ENCODE results near the gene TNNC1.
A peak's percentile ranks its signal among the peaks of the same experiment; 100 is the strongest.

TNNC1 gene

GRCh38 chr3:52432691-52433141, 21.1 kb downstream of the TNNC1 start:
- Histone ChIP-seq H3K36me3 (ENCODE audit: insufficient read depth, low read length) (no peaks in the 10 kb centered on the region), H3K4me1 (ENCODE audit: insufficient read depth, low read length) (no peaks in the 10 kb centered on the region), H3K27me3 (ENCODE audit: insufficient read depth, low read length) (no peaks in the 10 kb centered on the region), H3K4me3 (ENCODE audit: low read length) (no peak overlapping the region), H3K9me3 (ENCODE audit: insufficient read depth, low read depth, low read length) (no peaks in the 10 kb centered on the region), H3K27ac (ENCODE audit: low read depth, low read length) (no peak overlapping the region), H3K9ac (ENCODE audit: low read depth, low read length) (no peak overlapping the region)
- WGBS = 96% methylated on average over 4 of the region's 4 CpGs

GRCh38 chr3:52432225-52432624, 21.6 kb downstream of the TNNC1 start:
- H3K27ac ChIP-seq (ENCODE audit: low read depth, low read length) = no peak overlapping the region
- 90% methylated on average over 6 of the region's 6 CpGs for WGBS
- H3K9me3 ChIP-seq (ENCODE audit: insufficient read depth, low read depth, low read length) = no peaks in the 10 kb centered on the region
- H3K27me3 ChIP-seq (ENCODE audit: insufficient read depth, low read length) = no peaks in the 10 kb centered on the region
- no peaks in the 10 kb centered on the region for H3K4me1 ChIP-seq (ENCODE audit: insufficient read depth, low read length)
- no peak overlapping the region for H3K9ac ChIP-seq (ENCODE audit: low read depth, low read length)
- H3K4me3 ChIP-seq (ENCODE audit: low read length) = no peak overlapping the region
- H3K36me3 ChIP-seq (ENCODE audit: insufficient read depth, low read length) = no peaks in the 10 kb centered on the region

- no peaks in the 10 kb centered on the region for H3K27me3 ChIP-seq (ENCODE audit: insufficient read depth, low read length)
- H3K27ac ChIP-seq (ENCODE audit: low read depth, low read length) = no peak overlapping the region
- WGBS = 89% methylated on average over 10 of the region's 10 CpGs
- H3K36me3 ChIP-seq (ENCODE audit: insufficient read depth, low read length) = no peaks in the 10 kb centered on the region
- no peaks in the 10 kb centered on the region for H3K9me3 ChIP-seq (ENCODE audit: insufficient read depth, low read depth, low read length)
- no peaks in the 10 kb centered on the region for H3K4me1 ChIP-seq (ENCODE audit: insufficient read depth, low read length)
- H3K4me3 ChIP-seq (ENCODE audit: low read length) = no peak overlapping the region
- 0 out of 2 replicates have a peak overlapping the region, but pooled peaks have one; percentile 10 for H3K9ac ChIP-seq (ENCODE audit: low read depth, low read length)
These were observed 22.2 kb downstream of the TNNC1 start for GRCh38 chr3:52431459-52432223.

- H3K27ac ChIP-seq (ENCODE audit: low read depth, low read length) = no peak overlapping the region
- no peaks in the 10 kb centered on the region for H3K9me3 ChIP-seq (ENCODE audit: insufficient read depth, low read depth, low read length)
- no peaks in the 10 kb centered on the region for H3K4me1 ChIP-seq (ENCODE audit: insufficient read depth, low read length)
- H3K27me3 ChIP-seq (ENCODE audit: insufficient read depth, low read length) = no peaks in the 10 kb centered on the region
- no peak overlapping the region for H3K9ac ChIP-seq (ENCODE audit: low read depth, low read length)
- 96% methylated on average over 9 of the region's 9 CpGs for WGBS
- no peak overlapping the region for H3K4me3 ChIP-seq (ENCODE audit: low read length)
- no peaks in the 10 kb centered on the region for H3K36me3 ChIP-seq (ENCODE audit: insufficient read depth, low read length)
These were observed 23.4 kb downstream of the TNNC1 start for GRCh38 chr3:52430416-52430810.

- Histone ChIP-seq H3K27ac (ENCODE audit: low read depth, low read length) (no peak overlapping the region; the same call in 1 of the 2 replicates), H3K9me3 (ENCODE audit: insufficient read depth, low read depth, low read length) (no peaks in the 10 kb centered on the region)
- 90% methylated on average over 7 of the region's 7 CpGs for WGBS
These were observed 23.9 kb downstream of the TNNC1 start for GRCh38 chr3:52429779-52430415.

GRCh38 chr3:52429031-52429430, 24.8 kb downstream of the TNNC1 start:
- Histone ChIP-seq H3K4me3 (ENCODE audit: low read length) (no peak overlapping the region), H3K27ac (ENCODE audit: low read depth, low read length) (no peak overlapping the region), H3K4me1 (ENCODE audit: insufficient read depth, low read length) (no peaks in the 10 kb centered on the region), H3K9ac (ENCODE audit: low read depth, low read length) (no peak overlapping the region), H3K9me3 (ENCODE audit: insufficient read depth, low read depth, low read length) (no peaks in the 10 kb centered on the region), H3K27me3 (ENCODE audit: insufficient read depth, low read length) (no peaks in the 10 kb centered on the region), H3K36me3 (ENCODE audit: insufficient read depth, low read length) (no peaks in the 10 kb centered on the region)
- WGBS = 86% methylated on average over 2 of the region's 3 CpGs

More at GRCh38 chr3:52429779-52430415, 23.9 kb downstream of the TNNC1 start:
- Histone ChIP-seq H3K9ac (ENCODE audit: low read depth, low read length) (no peak overlapping the region), H3K27me3 (ENCODE audit: insufficient read depth, low read length) (no peaks in the 10 kb centered on the region), H3K4me1 (ENCODE audit: insufficient read depth, low read length) (no peaks in the 10 kb centered on the region), H3K4me3 (ENCODE audit: low read length) (no peak overlapping the region), H3K36me3 (ENCODE audit: insufficient read depth, low read length) (no peaks in the 10 kb centered on the region)

GRCh38 chr3:52428151-52429005, 25.5 kb downstream of the TNNC1 start:
- no peaks in the 10 kb centered on the region for H3K4me1 ChIP-seq (ENCODE audit: insufficient read depth, low read length)
- WGBS = 39% methylated on average over 7 of the region's 7 CpGs
- no peaks in the 10 kb centered on the region for H3K36me3 ChIP-seq (ENCODE audit: insufficient read depth, low read length)
- H3K9ac ChIP-seq (ENCODE audit: low read depth, low read length) = no peak overlapping the region
- H3K9me3 ChIP-seq (ENCODE audit: insufficient read depth, low read depth, low read length) = no peaks in the 10 kb centered on the region
- H3K4me3 ChIP-seq (ENCODE audit: low read length) = no peak overlapping the region
- no peaks in the 10 kb centered on the region for H3K27me3 ChIP-seq (ENCODE audit: insufficient read depth, low read length)
- no peak overlapping the region for H3K27ac ChIP-seq (ENCODE audit: low read depth, low read length)

GRCh38 chr3:52423173-52423572, 30.7 kb downstream of the TNNC1 start:
- Histone ChIP-seq H3K9ac (ENCODE audit: low read depth, low read length) (no peak overlapping the region), H3K27me3 (ENCODE audit: insufficient read depth, low read length) (no peaks in the 10 kb centered on the region), H3K4me3 (ENCODE audit: low read length) (no peak overlapping the region), H3K4me1 (ENCODE audit: insufficient read depth, low read length) (no peaks in the 10 kb centered on the region), H3K36me3 (ENCODE audit: insufficient read depth, low read length) (no peaks in the 10 kb centered on the region), H3K27ac (ENCODE audit: low read depth, low read length) (no peak overlapping the region), H3K9me3 (ENCODE audit: insufficient read depth, low read depth, low read length) (no peaks in the 10 kb centered on the region)
- WGBS = 70% methylated on average over 5 of the region's 5 CpGs

- Histone ChIP-seq H3K9me3 (ENCODE audit: insufficient read depth, low read depth, low read length) (no peaks in the 10 kb centered on the region), H3K4me1 (ENCODE audit: insufficient read depth, low read length) (no peaks in the 10 kb centered on the region), H3K36me3 (ENCODE audit: insufficient read depth, low read length) (no peaks in the 10 kb centered on the region), H3K27ac (ENCODE audit: low read depth, low read length) (no peak overlapping the region), H3K9ac (ENCODE audit: low read depth, low read length) (no peak overlapping the region), H3K4me3 (ENCODE audit: low read length) (no peak overlapping the region), H3K27me3 (ENCODE audit: insufficient read depth, low read length) (no peaks in the 10 kb centered on the region)
- 95% methylated on average over 3 of the region's 3 CpGs for WGBS
These were observed 31.2 kb downstream of the TNNC1 start for GRCh38 chr3:52422669-52423068.

GRCh38 chr3:52420388-52420787, 33.5 kb downstream of the TNNC1 start:
- H3K27me3 ChIP-seq (ENCODE audit: insufficient read depth, low read length) = no peaks in the 10 kb centered on the region
- no peaks in the 10 kb centered on the region for H3K36me3 ChIP-seq (ENCODE audit: insufficient read depth, low read length)
- no peaks in the 10 kb centered on the region for H3K4me1 ChIP-seq (ENCODE audit: insufficient read depth, low read length)
- H3K9ac ChIP-seq (ENCODE audit: low read depth, low read length) = no peak overlapping the region
- no peak overlapping the region for H3K27ac ChIP-seq (ENCODE audit: low read depth, low read length)
- WGBS = 89% methylated on average over 2 of the region's 2 CpGs
- H3K9me3 ChIP-seq (ENCODE audit: insufficient read depth, low read depth, low read length) = no peaks in the 10 kb centered on the region
- no peak overlapping the region for H3K4me3 ChIP-seq (ENCODE audit: low read length)

- H3K27me3 ChIP-seq (ENCODE audit: insufficient read depth, low read length) = peaks cover 2% of the 10 kb centered on the region; the same call in 1 of the 2 replicates
- H3K36me3 ChIP-seq (ENCODE audit: insufficient read depth, low read length) = no peaks in the 10 kb centered on the region; the same call in 1 of the 2 replicates
- H3K9me3 ChIP-seq (ENCODE audit: insufficient read depth, low read depth, low read length) = no peaks in the 10 kb centered on the region
- 95% methylated on average over 2 of the region's 3 CpGs for WGBS
- no peak overlapping the region for H3K27ac ChIP-seq (ENCODE audit: low read depth, low read length)
- H3K4me1 ChIP-seq (ENCODE audit: insufficient read depth, low read length) = peaks cover 7% of the 10 kb centered on the region; the same call in 1 of the 2 replicates
- no peak overlapping the region for H3K4me3 ChIP-seq (ENCODE audit: low read length)
- H3K9ac ChIP-seq (ENCODE audit: low read depth, low read length) = no peak overlapping the region
These were observed 38.0 kb downstream of the TNNC1 start for GRCh38 chr3:52415800-52416199.

All from HUES64 (cell line).